KG1 (cell line): ENCODE measurements around the gene SLC19A2.

Source experiments
- DNase-seq: peaks from one replicate; lab custom pipeline; 2025; lab: John Stamatoyannopoulos, UW

The SLC19A2 gene

DNA sequence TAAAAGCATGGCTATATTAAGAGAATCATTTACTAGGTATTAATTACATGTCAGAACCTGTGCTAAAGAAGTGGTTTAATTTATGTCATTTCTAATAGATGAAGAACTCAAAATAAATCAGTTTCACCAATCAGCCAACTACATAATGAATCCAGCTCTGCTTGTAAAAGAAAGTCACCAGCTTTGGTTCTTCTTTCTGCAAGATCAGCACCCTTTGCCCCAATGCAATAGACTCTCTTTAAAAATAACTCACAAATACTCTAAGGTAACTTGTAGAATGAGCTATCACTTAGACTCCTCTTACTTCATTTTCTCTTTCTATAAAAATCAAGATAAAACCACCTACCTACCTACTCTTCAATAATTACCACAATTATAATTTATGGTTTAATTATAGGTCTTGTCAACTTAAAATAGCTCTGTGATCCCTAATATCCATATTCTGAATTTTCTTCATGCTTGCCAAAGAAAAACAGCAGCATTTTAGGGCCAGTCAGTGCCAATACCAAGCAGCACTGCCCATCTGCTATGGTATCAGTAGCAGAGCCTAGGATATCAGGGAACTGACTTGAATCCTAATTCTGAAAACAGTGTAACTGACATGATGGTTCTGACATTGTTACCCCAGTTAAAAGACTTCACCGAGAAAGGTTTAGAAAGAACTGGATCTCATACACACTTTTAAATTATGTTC lies 11.3 kb downstream of the SLC19A2 start:
- no peak for DNase-seq

DNA sequence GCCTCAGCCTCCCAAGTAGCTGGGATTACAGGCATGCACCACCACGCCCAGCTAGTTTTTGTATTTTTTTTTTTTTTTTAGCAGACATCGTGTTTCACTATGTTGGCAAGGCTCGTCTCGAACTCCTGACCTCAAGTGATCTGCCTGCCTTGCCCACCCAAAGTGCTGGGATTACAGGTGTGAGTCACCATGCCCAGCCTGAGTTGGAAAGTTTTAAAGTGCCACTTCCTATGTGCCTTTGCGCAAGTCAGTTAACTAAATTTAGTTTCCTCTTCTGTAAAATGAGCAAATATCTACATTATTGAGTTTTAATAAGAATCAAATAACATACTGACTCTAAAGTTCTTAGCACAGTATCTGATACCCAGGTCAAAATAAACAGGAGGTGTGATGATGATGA lies 12.4 kb downstream of the SLC19A2 start:
- DNase-seq: no peak

DNA sequence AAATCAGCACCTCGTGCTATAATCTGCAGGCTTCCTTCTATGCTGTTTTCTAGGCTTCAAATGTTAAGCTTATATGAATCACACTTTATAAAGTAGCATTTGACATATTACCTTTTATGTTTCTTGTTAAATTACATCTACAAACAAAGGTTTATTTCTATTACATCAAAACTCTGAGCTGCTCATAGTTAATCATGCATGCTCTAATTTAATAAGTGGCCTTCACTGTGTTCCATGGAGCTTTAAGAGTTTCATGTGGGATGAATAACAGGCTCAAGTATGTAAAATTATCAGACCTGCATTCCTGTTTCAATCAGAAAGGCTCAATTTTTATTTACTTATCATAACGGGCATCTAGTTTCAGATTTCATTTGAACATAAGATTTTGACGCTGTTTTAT lies 13.0 kb downstream of the SLC19A2 start:
- no peak for DNase-seq

DNA sequence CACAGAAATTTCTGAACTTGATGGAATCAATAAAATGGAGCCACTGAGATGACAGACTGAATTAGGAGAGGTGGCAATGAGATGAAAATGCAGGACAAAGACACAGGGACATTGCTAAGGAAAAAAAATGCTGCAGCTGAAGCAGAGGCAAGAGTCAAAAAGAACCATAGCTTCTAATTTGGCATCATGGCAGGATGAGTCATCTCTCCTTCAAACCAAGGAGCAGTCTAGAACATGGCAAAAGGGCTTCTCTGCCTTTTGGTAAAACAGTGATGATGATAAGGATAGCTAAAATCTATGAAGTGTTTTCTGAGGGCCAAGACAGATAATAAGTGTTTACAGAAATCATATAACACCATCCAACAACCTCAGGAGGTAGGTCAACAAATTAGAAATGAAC lies 16.8 kb downstream of the SLC19A2 start:
- no peak for DNase-seq

DNA sequence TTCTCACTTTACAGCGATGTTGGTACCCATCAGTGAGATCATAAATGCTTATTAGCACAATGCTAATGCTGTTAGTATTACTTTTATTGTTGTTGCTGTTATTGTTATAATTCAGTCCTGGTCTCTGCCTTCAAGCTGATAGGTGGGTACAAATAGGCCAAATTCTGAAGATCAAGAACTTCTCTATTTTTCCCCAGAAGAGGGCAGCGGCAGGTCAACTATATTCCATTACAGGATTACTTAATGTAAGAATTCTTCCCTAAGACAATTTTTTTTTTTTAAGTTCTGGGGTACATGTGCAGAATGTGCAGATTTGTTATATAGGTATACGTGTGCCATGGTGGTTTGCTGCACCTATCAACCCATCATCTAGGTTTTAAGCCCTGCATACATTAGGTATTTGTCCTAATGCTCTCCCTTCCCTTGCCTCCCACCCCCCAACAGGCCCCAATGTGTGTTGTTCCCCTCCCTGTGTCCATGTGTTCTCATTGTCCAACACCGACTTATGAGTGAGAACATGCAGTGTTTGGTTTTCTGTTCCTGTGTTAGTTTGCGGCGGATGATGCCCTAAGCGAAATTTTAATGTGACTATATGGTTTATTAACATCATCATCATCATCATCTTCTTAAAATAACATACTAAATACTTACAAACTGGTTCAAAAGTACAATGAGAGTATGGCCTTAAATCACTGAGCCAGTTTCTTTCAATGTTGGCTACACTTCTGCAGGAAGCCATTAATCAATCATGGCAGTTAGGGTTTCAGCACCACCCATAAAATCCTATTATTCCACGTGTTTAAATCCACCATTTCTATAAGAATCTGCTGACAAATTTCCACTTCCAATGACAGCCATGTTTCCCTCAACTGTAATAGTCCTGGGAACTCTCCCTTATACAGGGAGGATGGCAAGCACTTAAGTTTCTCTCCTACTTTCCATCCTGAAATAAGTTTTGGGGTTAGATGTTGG lies 19.2 kb downstream of the SLC19A2 start:
- no peak for DNase-seq

DNA sequence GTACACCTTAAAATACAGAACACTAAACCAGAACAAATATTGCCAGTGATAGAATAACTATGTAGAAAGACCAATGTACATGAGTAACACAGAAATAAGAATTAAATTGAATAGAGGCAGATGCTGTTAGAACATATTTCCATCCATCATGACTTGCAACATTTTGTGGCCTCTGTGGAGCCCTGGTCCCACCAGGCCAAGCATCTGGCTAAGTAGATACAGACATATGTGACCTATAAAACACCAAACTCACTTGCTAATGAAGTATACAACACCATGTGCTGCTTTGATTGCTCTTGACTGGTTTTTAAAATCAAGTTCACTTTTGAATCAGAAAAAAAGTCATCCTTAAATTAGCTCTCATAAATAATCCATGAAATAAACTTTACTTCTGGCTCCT lies 20.5 kb downstream of the SLC19A2 start:
- no peak for DNase-seq

DNA sequence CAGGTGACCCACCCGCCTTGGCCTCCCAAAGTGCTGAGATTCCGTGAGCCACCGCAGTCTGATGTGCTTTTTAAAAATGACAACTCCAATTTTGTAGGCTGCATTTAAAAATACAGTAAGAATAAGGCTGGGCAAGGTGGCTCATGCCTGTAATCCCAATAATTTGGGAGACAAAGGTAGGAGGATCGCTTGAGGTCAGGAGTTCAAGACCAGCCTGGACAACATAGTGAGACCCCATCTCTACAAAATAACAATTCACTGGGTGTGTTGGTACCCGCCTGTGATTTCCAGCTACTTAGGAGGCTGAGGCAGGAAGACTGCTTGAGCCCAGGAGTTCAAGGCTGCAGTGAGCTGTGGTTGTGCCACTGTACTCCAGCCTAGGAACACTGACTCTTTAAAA lies 23.4 kb downstream of the SLC19A2 start:
- no peak for DNase-seq

DNA sequence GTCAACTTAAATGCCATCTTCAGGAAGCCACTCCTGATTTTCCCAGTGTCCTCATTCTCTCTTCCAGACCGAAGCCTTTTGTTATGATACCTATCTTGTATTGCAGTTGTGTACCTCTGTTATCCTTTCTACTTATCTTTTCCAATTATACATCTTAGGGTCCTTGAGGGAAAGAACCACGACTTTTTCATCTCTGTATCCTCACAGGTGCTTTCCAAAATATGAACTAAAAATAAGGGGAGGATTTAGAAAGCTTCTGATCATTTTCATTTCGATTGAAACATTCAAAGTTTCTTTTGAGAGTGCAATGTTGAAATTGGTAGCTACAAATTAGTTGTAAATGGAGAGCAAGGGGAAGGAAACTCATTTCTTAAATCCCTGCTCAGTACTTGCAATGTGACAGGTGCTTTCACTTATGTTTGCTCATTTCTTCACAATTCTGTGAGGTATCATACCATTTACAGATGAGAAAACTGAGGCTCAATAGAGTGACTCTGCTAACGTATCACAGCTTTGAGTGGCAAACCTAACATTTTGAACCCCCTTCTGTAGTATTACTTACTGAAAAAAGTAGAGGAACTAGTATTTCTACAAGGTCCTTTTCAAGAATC lies 24.2 kb downstream of the SLC19A2 start:
- DNase-seq: no peak

DNA sequence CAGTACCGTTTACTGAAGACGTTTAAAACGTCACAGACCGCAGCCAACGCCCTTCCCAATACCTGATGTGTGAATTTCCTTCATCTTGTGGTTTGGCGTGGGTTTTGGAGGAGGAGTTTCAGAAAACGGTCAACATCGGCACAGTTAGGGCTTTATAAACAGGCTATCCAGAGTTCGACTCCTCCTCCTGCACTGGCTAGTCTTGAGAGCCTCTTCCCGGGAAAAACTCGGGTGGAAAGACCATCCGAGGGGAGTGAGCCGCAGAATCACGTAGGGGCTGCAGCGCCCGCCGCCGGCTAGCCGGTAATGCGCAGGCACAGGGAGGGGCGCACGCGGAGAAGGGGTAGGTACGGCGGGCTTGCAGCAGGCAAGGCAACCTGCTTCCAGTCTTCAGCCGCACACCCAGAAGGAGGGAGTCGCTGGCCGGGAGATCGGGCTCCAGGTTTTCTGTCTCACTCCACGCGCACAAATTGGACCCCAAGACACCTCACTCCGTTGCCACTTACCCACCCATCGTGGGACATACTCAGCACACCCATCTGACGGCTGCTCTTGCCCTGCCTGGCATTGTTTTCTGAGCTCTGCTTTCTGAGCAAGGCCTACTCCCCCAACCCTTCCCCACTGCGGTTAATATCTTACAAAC lies 25.4 kb downstream of the SLC19A2 start:
- no peak for DNase-seq

DNA sequence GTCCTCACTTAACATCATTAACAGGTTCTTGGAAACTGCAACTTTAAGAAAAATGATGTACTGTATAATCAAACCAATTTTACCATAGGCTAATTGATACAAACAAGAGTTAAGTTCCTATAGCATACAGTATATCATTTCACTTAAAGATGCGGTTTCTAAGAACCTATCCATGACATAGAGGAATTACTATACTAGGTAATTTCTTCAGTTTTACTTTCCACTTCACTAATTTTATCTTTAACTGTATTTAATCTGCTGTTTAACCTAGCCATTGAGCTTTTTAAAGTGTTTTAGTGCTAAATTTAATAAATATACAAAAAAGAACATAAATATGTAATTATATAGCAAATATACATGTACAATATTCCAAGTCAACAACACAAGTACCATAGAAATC lies 28.3 kb downstream of the SLC19A2 start:
- DNase-seq: no peak

DNA sequence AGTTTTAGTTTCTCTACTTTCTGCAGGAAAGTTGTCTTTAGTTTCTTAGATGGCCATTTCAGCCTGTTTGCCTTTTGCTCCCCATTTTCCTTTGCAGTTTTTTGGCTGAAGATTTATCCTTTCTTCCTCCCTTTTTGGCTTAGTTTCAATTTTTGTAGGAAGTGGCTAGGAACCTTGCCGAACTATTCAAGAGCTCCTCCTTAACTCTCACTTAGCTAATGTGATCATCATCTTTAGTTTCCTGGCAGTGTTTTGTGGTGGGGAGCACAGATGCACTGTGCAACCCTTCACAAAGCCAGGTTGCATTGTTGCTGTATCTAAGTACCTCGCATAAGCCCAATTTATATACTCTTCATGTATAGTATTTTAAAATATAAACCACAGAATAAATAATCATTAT lies 29.7 kb downstream of the SLC19A2 start:
- no peak for DNase-seq

DNA sequence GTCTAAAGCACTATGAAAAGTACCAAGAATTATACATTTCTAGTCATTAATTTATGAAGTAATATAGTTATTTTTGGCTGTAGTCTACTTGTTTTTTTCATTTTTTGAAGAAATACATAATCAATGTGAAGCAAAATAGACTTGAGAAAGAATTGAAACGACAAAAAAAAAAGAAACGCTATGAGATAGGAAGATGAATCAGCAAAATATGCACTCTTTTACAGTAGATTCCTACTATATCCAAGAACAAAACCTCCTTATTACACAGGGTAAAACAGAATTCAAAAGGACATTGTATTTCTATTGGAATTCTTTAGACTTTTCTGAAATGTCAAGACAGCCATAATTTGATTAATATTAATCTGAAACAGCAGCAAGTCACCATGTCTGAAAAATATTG lies 32.8 kb downstream of the SLC19A2 start:
- DNase-seq: no peak

DNA sequence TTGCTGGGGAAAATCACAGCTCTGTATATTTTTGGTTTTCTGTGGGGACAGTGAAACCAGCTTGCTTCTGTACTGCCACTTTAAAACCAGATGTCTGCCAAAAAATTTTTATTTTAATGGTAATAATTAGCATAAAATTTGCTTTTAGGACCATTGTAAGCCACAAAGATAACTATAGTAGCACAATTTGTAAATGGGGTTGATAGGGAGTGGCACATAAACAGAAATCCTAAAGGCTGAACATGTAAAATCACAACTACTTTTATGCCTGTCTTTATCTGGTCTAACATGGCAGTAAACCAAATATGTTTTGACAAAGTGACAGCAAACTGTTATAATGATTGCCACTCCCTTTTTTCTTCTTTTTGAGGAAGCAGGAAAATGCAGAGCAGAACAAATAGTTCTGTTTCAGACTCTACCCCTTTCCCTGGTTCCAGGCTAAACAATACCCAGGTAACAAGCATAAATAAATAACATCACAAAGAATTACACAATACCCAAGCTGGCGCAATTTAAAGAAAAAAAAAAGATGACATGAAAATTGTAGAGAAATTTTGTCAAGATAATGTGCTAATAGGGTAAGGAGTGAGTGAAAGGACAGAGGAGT lies 34.4 kb downstream of the SLC19A2 start:
- no peak for DNase-seq

DNA sequence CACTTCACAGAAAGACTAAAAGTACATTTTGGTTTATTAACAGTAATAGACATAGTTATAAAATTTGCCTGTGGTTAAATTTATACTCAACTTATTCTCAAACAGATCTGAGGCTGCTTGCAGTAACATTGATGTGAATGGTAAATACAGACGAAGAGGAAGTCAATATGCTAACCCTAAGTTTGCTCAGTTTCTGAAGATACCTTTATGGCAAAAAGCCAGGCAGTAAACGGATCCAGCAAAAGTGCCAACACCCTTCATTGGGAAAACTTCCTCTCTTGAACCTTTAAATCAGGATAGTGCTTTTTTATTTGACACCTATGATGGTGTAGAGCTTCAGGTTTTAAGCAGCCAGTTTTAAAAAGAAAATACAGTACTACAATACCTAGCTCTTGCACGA lies 41.8 kb downstream of the SLC19A2 start:
- no peak for DNase-seq

DNA sequence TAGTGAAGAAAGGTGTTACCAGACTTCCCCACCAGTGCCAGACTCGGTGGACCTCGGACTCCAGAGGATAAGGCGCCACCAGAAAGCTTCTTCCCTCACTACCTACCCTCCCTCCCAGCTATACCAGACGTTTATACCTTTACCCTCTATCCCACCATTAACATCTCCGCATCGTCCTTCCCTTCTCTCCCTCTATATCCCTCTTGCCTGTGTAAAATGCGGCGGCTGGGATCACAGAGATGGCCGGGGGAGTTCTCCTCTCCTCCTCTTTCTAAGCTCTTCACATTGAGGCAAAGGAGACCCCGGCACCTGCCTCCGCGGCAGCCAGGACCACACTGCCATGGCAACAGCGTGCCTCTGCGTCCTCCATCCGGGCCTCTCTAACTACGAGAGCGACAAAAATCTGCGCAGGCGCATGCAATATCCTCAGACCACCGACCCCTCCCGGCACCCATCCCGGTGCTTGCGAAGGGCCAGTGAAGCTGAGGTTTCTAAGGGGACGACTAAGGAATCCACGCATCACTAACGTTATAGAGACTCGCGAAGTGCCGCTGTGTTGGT lies 58.6 kb downstream of the SLC19A2 start, which contains the start of gene CCDC181:
Gene CCDC181, minus strand, starts transcription at position 394 of the 561 bp plus-strand sequence. CDS start 2,547 bp downstream, outside the sequence.
- DNase-seq: peak; percentile 10

DNA sequence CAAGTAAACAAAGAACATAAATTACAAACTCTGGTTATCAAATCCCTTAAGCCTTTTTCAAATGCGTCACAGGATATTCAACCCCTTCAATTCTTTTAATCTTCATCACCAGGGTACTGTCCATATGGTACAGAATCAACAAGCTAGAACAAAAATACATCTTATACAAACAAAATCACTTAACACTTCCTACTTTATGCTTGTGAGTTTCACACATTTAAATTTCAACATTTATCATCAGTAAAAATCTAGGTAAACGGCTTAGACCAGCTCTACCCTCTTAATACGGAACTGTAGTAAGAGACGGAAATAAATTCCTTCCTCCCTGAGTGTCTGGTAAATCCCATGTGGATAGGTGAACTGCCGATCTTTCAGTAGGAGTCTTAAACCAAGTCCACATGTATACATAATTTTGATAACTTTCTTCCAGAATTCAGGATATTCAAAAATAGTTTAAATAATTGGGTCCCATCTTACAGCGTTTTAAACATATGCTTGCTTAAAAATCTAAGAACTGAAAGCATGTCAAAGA lies 59.5 kb downstream of the SLC19A2 start:
- no peak for DNase-seq

DNA sequence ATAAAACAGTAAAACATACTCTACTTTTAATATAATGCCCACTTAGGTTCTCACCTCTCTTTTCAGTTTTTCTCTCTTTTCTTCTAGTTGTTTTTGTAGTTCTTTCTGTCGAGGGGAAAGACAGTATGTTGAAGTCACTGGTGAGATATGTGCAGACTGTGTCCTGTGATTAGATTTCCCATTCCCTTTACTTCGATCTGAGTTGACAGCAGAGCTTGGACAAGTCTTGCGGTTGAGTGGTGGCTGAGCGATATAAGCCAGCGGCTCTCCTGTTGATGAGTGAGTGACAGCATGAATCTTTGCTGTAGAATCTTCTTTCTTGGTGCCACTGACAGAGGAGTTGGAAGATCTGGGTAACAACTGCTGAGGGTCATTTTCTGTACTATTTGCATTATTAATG lies 64.4 kb downstream of the SLC19A2 start:
- no peak for DNase-seq

DNA sequence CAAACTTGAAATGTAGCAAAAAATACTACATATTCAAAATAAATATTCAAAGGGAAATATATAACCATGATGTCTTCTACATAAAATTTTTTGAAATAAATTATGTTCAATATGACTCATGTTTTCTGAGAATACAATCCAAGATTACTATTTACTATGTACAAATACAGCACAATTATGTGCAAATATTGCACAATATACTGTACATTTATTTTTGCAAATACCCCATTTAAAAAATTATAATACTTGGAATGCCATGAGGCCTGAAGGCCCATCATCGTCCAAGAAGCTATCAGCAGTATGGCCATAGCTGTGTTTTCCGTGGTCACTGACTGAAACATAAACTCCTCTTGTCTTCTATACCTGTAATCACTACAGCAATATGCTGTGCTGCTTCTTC lies 70.8 kb downstream of the SLC19A2 start:
- DNase-seq: no peak
